Activated naive CD8-positive, alpha-beta T cell treated with anti-CD3 and anti-CD28 coated beads, Interleukin-2, amount 50 U/mL, for 16 hours (primary cell): ENCODE data around the gene PKP1.

Source experiments
- DNase-seq: peaks from one replicate; pipeline ENCODE4 v3.0.0-alpha.2; 2020; ENCODE audit warnings: low read depth, low spot score

Gene PKP1

GRCh38 chr1:201329801-201330200 lies 46.5 kb downstream of the PKP1 start:
- DNase-seq, result no peak

GRCh38 chr1:201330541-201330940 lies 47.2 kb downstream of the PKP1 start:
- no peak for DNase-seq

GRCh38 chr1:201331166-201331565 lies 47.9 kb downstream of the PKP1 start:
- no peak for DNase-seq

- no peak for DNase-seq
Observed at GRCh38 chr1:201332021-201332420, 48.7 kb downstream of the PKP1 start.

GRCh38 chr1:201332616-201333335 lies 49.5 kb downstream of the PKP1 start:
- no peak for DNase-seq

- DNase-seq, result no peak
Observed at GRCh38 chr1:201334325-201335173, 51.2 kb downstream of the PKP1 start.

- no peak for DNase-seq
Observed at GRCh38 chr1:201335174-201335870, 52.0 kb downstream of the PKP1 start.

- no peak for DNase-seq
Observed at GRCh38 chr1:201335901-201336300, 52.6 kb downstream of the PKP1 start.

GRCh38 chr1:201336711-201337450 lies 53.6 kb downstream of the PKP1 start:
- DNase-seq, result no peak

- DNase-seq, result no peak
Observed at GRCh38 chr1:201341377-201341776, 58.1 kb downstream of the PKP1 start.

GRCh38 chr1:201344206-201345080 lies 61.1 kb downstream of the PKP1 start:
- no peak for DNase-seq

- DNase-seq, result no peak
Observed at GRCh38 chr1:201345081-201345355, 61.7 kb downstream of the PKP1 start.

- DNase-seq, result no peak
Observed at GRCh38 chr1:201346337-201346939, 63.1 kb downstream of the PKP1 start.

GRCh38 chr1:201346987-201347386 lies 63.7 kb downstream of the PKP1 start:
- DNase-seq, result no peak

- no peak for DNase-seq
Observed at GRCh38 chr1:201347498-201348210, 64.3 kb downstream of the PKP1 start.

GRCh38 chr1:201348211-201348566 lies 64.9 kb downstream of the PKP1 start:
- no peak for DNase-seq

GRCh38 chr1:201349092-201349491 lies 65.8 kb downstream of the PKP1 start:
- no peak for DNase-seq

GRCh38 chr1:201350361-201350725 lies 67.0 kb downstream of the PKP1 start:
- no peak for DNase-seq

- no peak for DNase-seq
Observed at GRCh38 chr1:201350884-201351283, 67.6 kb downstream of the PKP1 start.

GRCh38 chr1:201351617-201352016 lies 68.3 kb downstream of the PKP1 start:
- DNase-seq, result no peak
